GM19193 (cell line): ENCODE results near the gene EDAR.

Experiments used
- POLR2A ChIP-seq: IDR thresholded peaks from 4 replicates; pipeline ENCODE4 v1.6.1; 2011; ENCODE audit not compliant: insufficient read depth, insufficient read length; ENCODE audit errors: extremely low read depth

Gene EDAR

GRCh38 chr2:108858894-108859293, 130.1 kb downstream of the EDAR start:
- no peak for TF ChIP-seq POLR2A

GRCh38 chr2:108855194-108855593, 133.8 kb downstream of the EDAR start:
- TF ChIP-seq POLR2A: no peak

- TF ChIP-seq POLR2A: no peak
Measured at GRCh38 chr2:108854484-108854883, 134.5 kb downstream of the EDAR start.

GRCh38 chr2:108853421-108853820, 135.6 kb downstream of the EDAR start:
- no peak for TF ChIP-seq POLR2A

GRCh38 chr2:108852375-108852774, 136.6 kb downstream of the EDAR start:
- no peak for TF ChIP-seq POLR2A

GRCh38 chr2:108847000-108847399, 142.0 kb downstream of the EDAR start:
- no peak for TF ChIP-seq POLR2A

GRCh38 chr2:108845923-108846322, 143.1 kb downstream of the EDAR start:
- TF ChIP-seq POLR2A: no peak
